ENCODE results near the gene SLC5A1. TPM values are rescaled to one million over a fixed set of nuclear protein-coding genes. Genes with fewer than 3 reads are reported as not detected.
"Not testable (repeated sequence)": the region's sequence is repeated elsewhere in the genome, so short reads cannot be mapped to it uniquely, and the experiment has no call there.

Gene SLC5A1
- polyA plus RNA-seq, 3 donors = not detected

GRCh38 chr22:32148372-32148771 is 105.3 kb downstream of the SLC5A1 start:
- H3K27ac ChIP-seq (ENCODE audit: low read depth in 1 of 2, low read length in 2 of 2); H3K9ac ChIP-seq (ENCODE audit: insufficient read depth, low read length, poor library complexity, severe bottlenecking); H3K9me3 ChIP-seq (replicated peaks in 1 of 2; ENCODE audit: control insufficient read depth in 1 of 2, insufficient read depth in 1 of 2, low read length in 2 of 2); H3K79me2 ChIP-seq (ENCODE audit: insufficient read depth, low read length); H2AFZ ChIP-seq (ENCODE audit: insufficient read depth, low read depth, low read length, poor library complexity, severe bottlenecking); H3K36me3 ChIP-seq (replicated peaks in 1 of 2; ENCODE audit: control insufficient read depth in 1 of 2, insufficient read depth in 2 of 2, low read length in 2 of 2); H3K36me3 Mint-ChIP-seq; H4K20me1 ChIP-seq (ENCODE audit: insufficient read depth, low read length); H3K4me2 ChIP-seq (replicated peaks; ENCODE audit: extremely low read depth, low read length, poor library complexity, severe bottlenecking); H3K27me3 Mint-ChIP-seq (ENCODE audit: low read depth in 3 of 3); H3K4me3 ChIP-seq (replicated peaks in 1 of 3; ENCODE audit: low read depth in 2 of 3, low read length in 3 of 3); H3K27me3 ChIP-seq (ENCODE audit: control insufficient read depth in 2 of 2, insufficient read depth in 2 of 2, low read length in 2 of 2): not testable (repeated sequence)
- Mint-ChIP-seq H3K27ac (peak overlapping the region in 4 of 7 donors; percentile 0 to 71 (median 44)), H3K4me1 (peaks cover 52% of the 10 kb centered on the region), H3K4me3 (peak overlapping the region in 1 of 2 donors; percentile 48), H3K9me3 (peaks cover 3 to 12% (median 9%) of the 10 kb centered on the region in 7 donors)
- peak in 2 of 3 donors; percentile 37 to 52 for DNase-seq
- intact Hi-C loops (cut with micrococcal nuclease) = loop anchor here in 1 of 2 donors (10.0 kb wide), 1 partner anchor 66 kb away; no protein-coding TSS in a partner anchor
- WGBS (ENCODE audit: insufficient coverage) = 13% methylated on average over 3 of the region's 4 CpGs
- H3K4me1 ChIP-seq (ENCODE audit: control insufficient read depth in 1 of 2, insufficient read depth in 2 of 2, low read length in 2 of 2) = peaks cover 54 to 59% of the 10 kb centered on the region in 2 donors

- peaks cover 33% of the 10 kb centered on the region for H3K4me1 Mint-ChIP-seq
- H3K36me3 Mint-ChIP-seq; H3K9me3 ChIP-seq (replicated peaks in 1 of 2; ENCODE audit: control insufficient read depth in 1 of 2, insufficient read depth in 1 of 2, low read length in 2 of 2); H2AFZ ChIP-seq (ENCODE audit: insufficient read depth, low read depth, low read length, poor library complexity, severe bottlenecking); H3K36me3 ChIP-seq (replicated peaks in 1 of 2; ENCODE audit: control insufficient read depth in 1 of 2, insufficient read depth in 2 of 2, low read length in 2 of 2); H3K79me2 ChIP-seq (ENCODE audit: insufficient read depth, low read length); H4K20me1 ChIP-seq (ENCODE audit: insufficient read depth, low read length); intact Hi-C loops (cut with micrococcal nuclease); H3K27me3 Mint-ChIP-seq (ENCODE audit: low read depth in 3 of 3); H3K9ac ChIP-seq (ENCODE audit: insufficient read depth, low read length, poor library complexity, severe bottlenecking); H3K27me3 ChIP-seq (ENCODE audit: control insufficient read depth in 2 of 2, insufficient read depth in 2 of 2, low read length in 2 of 2): not testable (repeated sequence)
- DNase-seq = peak; percentile 40 to 82 (median 81)
- WGBS (ENCODE audit: insufficient coverage) = 10% methylated on average over 2 of the region's 7 CpGs
- H3K27ac ChIP-seq (ENCODE audit: low read depth in 1 of 2, low read length in 2 of 2) = peak overlapping the region; percentile 13 to 82
- peaks cover 35 to 40% of the 10 kb centered on the region in 2 donors for H3K4me1 ChIP-seq (ENCODE audit: control insufficient read depth in 1 of 2, insufficient read depth in 2 of 2, low read length in 2 of 2)
- peak overlapping the region in 1 of 3 experiments; percentile 41 for H3K4me3 ChIP-seq (replicated peaks in 1 of 3; ENCODE audit: low read depth in 2 of 3, low read length in 3 of 3)
- peak overlapping the region; percentile 26 for H3K4me2 ChIP-seq (replicated peaks; ENCODE audit: extremely low read depth, low read length, poor library complexity, severe bottlenecking)
- H3K27ac Mint-ChIP-seq = peak overlapping the region; percentile 86 to 97 (median 93)
- H3K9me3 Mint-ChIP-seq = peaks cover 3 to 12% (median 9%) of the 10 kb centered on the region in 7 donors
- peak overlapping the region in 1 of 2 donors; percentile 75 for H3K4me3 Mint-ChIP-seq
These were observed 107.6 kb downstream of the SLC5A1 start for GRCh38 chr22:32150647-32151046.

- H3K36me3 Mint-ChIP-seq; H3K9me3 ChIP-seq (replicated peaks in 1 of 2; ENCODE audit: control insufficient read depth in 1 of 2, insufficient read depth in 1 of 2, low read length in 2 of 2); intact Hi-C loops (cut with micrococcal nuclease); H2AFZ ChIP-seq (ENCODE audit: insufficient read depth, low read depth, low read length, poor library complexity, severe bottlenecking); H3K79me2 ChIP-seq (ENCODE audit: insufficient read depth, low read length); H4K20me1 ChIP-seq (ENCODE audit: insufficient read depth, low read length); H3K9ac ChIP-seq (ENCODE audit: insufficient read depth, low read length, poor library complexity, severe bottlenecking); H3K27me3 ChIP-seq (ENCODE audit: control insufficient read depth in 2 of 2, insufficient read depth in 2 of 2, low read length in 2 of 2); H3K27me3 Mint-ChIP-seq (ENCODE audit: low read depth in 3 of 3); H3K36me3 ChIP-seq (replicated peaks in 1 of 2; ENCODE audit: control insufficient read depth in 1 of 2, insufficient read depth in 2 of 2, low read length in 2 of 2): not testable (repeated sequence)
- Mint-ChIP-seq H3K9me3 (peaks cover 3 to 12% (median 9%) of the 10 kb centered on the region in 7 donors), H3K4me3 (peak overlapping the region in 1 of 2 donors; percentile 30), H3K27ac (peak overlapping the region; percentile 86 to 97 (median 93)), H3K4me1 (peaks cover 33% of the 10 kb centered on the region)
- Histone ChIP-seq H3K4me1 (ENCODE audit: control insufficient read depth in 1 of 2, insufficient read depth in 2 of 2, low read length in 2 of 2) (peaks cover 35 to 40% of the 10 kb centered on the region in 2 donors), H3K4me2 (replicated peaks; ENCODE audit: extremely low read depth, low read length, poor library complexity, severe bottlenecking) (peak overlapping the region; percentile 31), H3K4me3 (replicated peaks in 1 of 3; ENCODE audit: low read depth in 2 of 3, low read length in 3 of 3) (peak overlapping the region in 1 of 3 experiments; percentile 41), H3K27ac (ENCODE audit: low read depth in 1 of 2, low read length in 2 of 2) (peak overlapping the region; percentile 73 to 82)
- 25% methylated on average over 4 of the region's 6 CpGs for WGBS (ENCODE audit: insufficient coverage)
- DNase-seq = peak; percentile 54 to 82 (median 73)
These were observed 108.6 kb downstream of the SLC5A1 start for GRCh38 chr22:32151641-32152040.

GRCh38 chr22:32154727-32155126 is 111.7 kb downstream of the SLC5A1 start:
- DNase-seq; H3K79me2 ChIP-seq (ENCODE audit: insufficient read depth, low read length); H3K27me3 ChIP-seq (ENCODE audit: control insufficient read depth in 2 of 2, insufficient read depth in 2 of 2, low read length in 2 of 2); H3K9ac ChIP-seq (ENCODE audit: insufficient read depth, low read length, poor library complexity, severe bottlenecking); H3K9me3 Mint-ChIP-seq; H3K36me3 ChIP-seq (replicated peaks in 1 of 2; ENCODE audit: control insufficient read depth in 1 of 2, insufficient read depth in 2 of 2, low read length in 2 of 2); intact Hi-C loops (cut with micrococcal nuclease); H3K4me2 ChIP-seq (replicated peaks; ENCODE audit: extremely low read depth, low read length, poor library complexity, severe bottlenecking); H3K4me3 ChIP-seq (replicated peaks in 1 of 3; ENCODE audit: low read depth in 2 of 3, low read length in 3 of 3); H4K20me1 ChIP-seq (ENCODE audit: insufficient read depth, low read length); H3K4me3 Mint-ChIP-seq; H3K27me3 Mint-ChIP-seq (ENCODE audit: low read depth in 3 of 3); H2AFZ ChIP-seq (ENCODE audit: insufficient read depth, low read depth, low read length, poor library complexity, severe bottlenecking); H3K27ac ChIP-seq (ENCODE audit: low read depth in 1 of 2, low read length in 2 of 2); H3K9me3 ChIP-seq (replicated peaks in 1 of 2; ENCODE audit: control insufficient read depth in 1 of 2, insufficient read depth in 1 of 2, low read length in 2 of 2); H3K36me3 Mint-ChIP-seq; H3K27ac Mint-ChIP-seq: not testable (repeated sequence)
- WGBS (ENCODE audit: insufficient coverage) = 95% methylated on average over 4 of the region's 4 CpGs
- peaks cover 21% of the 10 kb centered on the region for H3K4me1 Mint-ChIP-seq
- peaks cover 23 to 28% of the 10 kb centered on the region in 2 donors for H3K4me1 ChIP-seq (ENCODE audit: control insufficient read depth in 1 of 2, insufficient read depth in 2 of 2, low read length in 2 of 2)

Measured in CD14-positive monocyte (primary cell).